CD4-positive, alpha-beta memory T cell (primary cell): ENCODE data around the gene NDUFA6. TPM values are rescaled to one million over a fixed set of nuclear protein-coding genes. Genes with fewer than 3 reads are reported as not detected.
"Not testable (repeated sequence)": the region's sequence is repeated elsewhere in the genome, so short reads cannot be mapped to it uniquely, and the experiment has no call there.

Experiments
- CTCF ChIA-PET: fragments of 350-600 bp; sonication (Branson Sonifier 250); formaldehyde crosslinking; loops from one replicate; lab custom pipeline; 2021; ENCODE audit warnings: inconsistent platforms; ENCODE audit not compliant: partially characterized antibody; lab: Charles Lee
- POLR2A ChIA-PET: fragments of 350-600 bp; sonication (Branson Sonifier 250); formaldehyde crosslinking; loops from one replicate; lab custom pipeline; 2021; ENCODE audit not compliant: partially characterized antibody; lab: Charles Lee
- DNase-seq, 5 donors: peaks; one replicate each; pipeline versions ENCODE4 v3.0.0 to v3.0.0-alpha.2; 2020 to 2022; ENCODE audit warnings: mixed read lengths in 1 of 5
- H3K27ac ChIP-seq: one replicate; pipeline ENCODE4 v1.7.0; 2013; ENCODE audit warnings: low read depth, low read length
- H3K27me3 ChIP-seq: 2 replicates; pipeline ENCODE4 v1.7.0; 2013; ENCODE audit warnings: mild to moderate bottlenecking, low read length, moderate library complexity; ENCODE audit not compliant: insufficient read depth
- H3K36me3 ChIP-seq: 2 replicates; pipeline ENCODE4 v1.7.0; 2013; ENCODE audit warnings: mild to moderate bottlenecking, low read length, moderate library complexity; ENCODE audit not compliant: insufficient read depth
- H3K4me1 ChIP-seq: 2 replicates; pipeline ENCODE4 v1.7.0; 2013; ENCODE audit warnings: mild to moderate bottlenecking, low read length, moderate library complexity; ENCODE audit not compliant: insufficient read depth
- H3K4me3 ChIP-seq, 2 donors: one replicate each; pipeline ENCODE4 v1.7.0; 2013; ENCODE audit warnings: low read length in 2 of 2, mild to moderate bottlenecking in 1 of 2
- H3K9me3 ChIP-seq, 2 donors: one replicate each; pipeline ENCODE4 v1.7.0; 2013; ENCODE audit warnings: low read length in 2 of 2, control low read depth in 1 of 2; ENCODE audit not compliant: control insufficient read depth in 1 of 2
- H3K27ac Mint-ChIP-seq, 7 donors: one replicate each; pipeline ENCODE4 v1.8.0; 2020 to 2021; ENCODE audit warnings: mixed read lengths in 7 of 7, mild to moderate bottlenecking in 6 of 7, inconsistent platforms in 3 of 7, moderate library complexity in 3 of 7
- H3K27me3 Mint-ChIP-seq, 2 donors: one replicate each; pipeline ENCODE4 v1.8.0; 2020 to 2021; ENCODE audit warnings: mixed read lengths in 2 of 2
- H3K36me3 Mint-ChIP-seq, 2 donors: one replicate each; pipeline ENCODE4 v1.8.0; 2020 to 2021; ENCODE audit warnings: mixed read lengths in 2 of 2, inconsistent platforms in 1 of 2, mild to moderate bottlenecking in 1 of 2
- H3K4me1 Mint-ChIP-seq, 4 donors: one replicate each; pipeline ENCODE4 v1.8.0; 2020 to 2021; ENCODE audit warnings: mixed read lengths in 4 of 4, mild to moderate bottlenecking in 1 of 4
- H3K4me3 Mint-ChIP-seq, 8 donors: one replicate each; pipeline ENCODE4 v1.8.0; 2020 to 2021; ENCODE audit warnings: mixed read lengths in 8 of 8, mild to moderate bottlenecking in 7 of 8, moderate library complexity in 6 of 8, inconsistent platforms in 3 of 8
- H3K9me3 Mint-ChIP-seq, 8 donors: one replicate each; pipeline ENCODE4 v1.8.0; 2020 to 2021; ENCODE audit warnings: mixed read lengths in 8 of 8, mild to moderate bottlenecking in 5 of 8, inconsistent platforms in 3 of 8, moderate library complexity in 1 of 8
- intact Hi-C: fragments of 100-400 bp; cut with micrococcal nuclease; formaldehyde crosslinking; loops from one replicate; pipeline ENCODE4 v1.15.1; 2023
- polyA plus RNA-seq, 2 donors: library from polyadenylated mRNA; unstranded; fragments of 300-500 nt; fragmentation: Illumina TruSeq; gene quantifications; one replicate each; pipeline ENCODE4 v1.2.3, GENCODE V29; 2021
- total RNA-seq, 2 experiments: library from RNA; stranded (reverse); gene quantifications; one replicate each; pipeline ENCODE4 v1.2.3, GENCODE V29; 2021

The NDUFA6 gene
- total and polyA plus RNA-seq, 4 experiments from 2014 or later, result 42.1 to 153 (median 90.8) TPM

GRCh38 chr22:42128007-42128406 is 37.4 kb upstream of the NDUFA6 start:
- H3K4me3 Mint-ChIP-seq, H3K27me3 ChIP-seq, H3K4me1 ChIP-seq, intact Hi-C loops, H3K36me3 ChIP-seq, H3K27ac ChIP-seq, H3K9me3 Mint-ChIP-seq, CTCF ChIA-PET, H3K27me3 Mint-ChIP-seq, POLR2A ChIA-PET, H3K9me3 ChIP-seq, DNase-seq, H3K4me3 ChIP-seq, H3K36me3 Mint-ChIP-seq, H3K4me1 Mint-ChIP-seq: not testable (repeated sequence)
- H3K27ac Mint-ChIP-seq, result peak overlapping the region in 2 of 7 donors; percentile 18 to 78

GRCh38 chr22:42127606-42128005 is 37.0 kb upstream of the NDUFA6 start:
- POLR2A ChIA-PET, result no interaction called here
- no peak overlapping the region for H3K27ac Mint-ChIP-seq

GRCh38 chr22:42123529-42123928 is 33.0 kb upstream of the NDUFA6 start:
- H3K4me3 ChIP-seq, H3K4me3 Mint-ChIP-seq, H3K27ac ChIP-seq, H3K27me3 Mint-ChIP-seq, H3K36me3 Mint-ChIP-seq, DNase-seq, H3K27ac Mint-ChIP-seq, CTCF ChIA-PET, H3K27me3 ChIP-seq, intact Hi-C loops, POLR2A ChIA-PET, H3K9me3 Mint-ChIP-seq, H3K36me3 ChIP-seq, H3K9me3 ChIP-seq: not testable (repeated sequence)
- H3K4me1 Mint-ChIP-seq, result peaks cover 23 to 40% (median 32%) of the 10 kb centered on the region in 4 donors
- peaks cover 34% of the 10 kb centered on the region for H3K4me1 ChIP-seq

More at GRCh38 chr22:42127606-42128005, 37.0 kb upstream of the NDUFA6 start:
- Mint-ChIP-seq H3K9me3 (no peaks in the 10 kb centered on the region), H3K27me3 (no peaks in the 10 kb centered on the region), H3K4me3 (no peak overlapping the region), H3K4me1 (peaks cover 0 to 2% (median 0%) of the 10 kb centered on the region in 4 donors), H3K36me3 (peaks cover 0 to 2% of the 10 kb centered on the region in 2 donors)
- Histone ChIP-seq H3K4me1 (no peaks in the 10 kb centered on the region), H3K9me3 (no peaks in the 10 kb centered on the region), H3K4me3 (no peak overlapping the region), H3K27ac (no peak overlapping the region), H3K27me3 (no peaks in the 10 kb centered on the region), H3K36me3 (no peaks in the 10 kb centered on the region)
- CTCF ChIA-PET, result no interaction called here
- DNase-seq, result no peak
- intact Hi-C loops, result no loop called here

GRCh38 chr22:42120231-42121021 is 29.9 kb upstream of the NDUFA6 start:
- Histone ChIP-seq H3K4me1 (peaks cover 34% of the 10 kb centered on the region), H3K27ac (peak overlapping the region; percentile 46), H3K4me3 (peak overlapping the region; percentile 12 to 30)
- peak overlapping the region; percentile 75 to 97 (median 90) for H3K27ac Mint-ChIP-seq
- H3K9me3 ChIP-seq, H3K27me3 Mint-ChIP-seq, H3K36me3 ChIP-seq, H3K27me3 ChIP-seq, H3K36me3 Mint-ChIP-seq: not testable (repeated sequence)
- intact Hi-C loops, result loop anchor here (2.0 kb wide), 1 partner anchor 30 kb away; the partner anchor contains the start of gene NDUFA6
- peak overlapping the region; percentile 75 to 92 (median 86) for H3K4me3 Mint-ChIP-seq
- H3K4me1 Mint-ChIP-seq, result peaks cover 23 to 48% (median 37%) of the 10 kb centered on the region in 4 donors
- POLR2A ChIA-PET, result interaction anchor here (1.1 to 1.6 kb wide), 3 partner anchors 30 to 317 kb away, joined by 3 to 7 read pairs (median 5); partner anchors contain the start of genes NDUFA6 and SMDT1
- CTCF ChIA-PET, result interaction anchor here (1.6 kb wide), 1 partner anchor 29 kb away, joined by 7 read pairs; the partner anchor contains the start of gene NDUFA6
- DNase-seq, result peak; percentile 59 to 73 (median 62)
- peaks cover 0 to 17% (median 11%) of the 10 kb centered on the region in 8 donors for H3K9me3 Mint-ChIP-seq

GRCh38 chr22:42116848-42117424 is 26.4 kb upstream of the NDUFA6 start:
- peaks cover 30% of the 10 kb centered on the region for H3K4me1 ChIP-seq
- Mint-ChIP-seq H3K4me3 (peak overlapping the region in 1 of 8 donors; percentile 15), H3K36me3 (peaks cover 10% of the 10 kb centered on the region in 2 donors), H3K27me3 (no peaks in the 10 kb centered on the region), H3K4me1 (peaks cover 21 to 42% (median 32%) of the 10 kb centered on the region in 4 donors), H3K27ac (peak overlapping the region in 3 of 7 donors; percentile 17 to 83 (median 29)), H3K9me3 (peaks cover 0 to 34% (median 24%) of the 10 kb centered on the region in 8 donors)
- no peak overlapping the region for H3K4me3 ChIP-seq
- no peak overlapping the region for H3K27ac ChIP-seq
- intact Hi-C loops, result no loop called here
- no peaks in the 10 kb centered on the region for H3K36me3 ChIP-seq
- ChIA-PET POLR2A (interaction anchor here (0.8 to 1.8 kb wide), 2 partner anchors 26 to 37 kb away, joined by 3 to 5 read pairs; partner anchors contain the start of gene SMDT1), CTCF (interaction anchor here (0.6 to 3.0 kb wide), 3 partner anchors 26 to 338 kb away, joined by 3 to 23 read pairs (median 7); partner anchors contain the start of gene NDUFA6)
- no peak for DNase-seq
- H3K9me3 ChIP-seq, result peaks cover 0 to 18% of the 10 kb centered on the region in 2 donors
- H3K27me3 ChIP-seq, result no peaks in the 10 kb centered on the region

- H3K27me3 ChIP-seq, H3K4me3 Mint-ChIP-seq, DNase-seq, H3K36me3 Mint-ChIP-seq, CTCF ChIA-PET, H3K27ac ChIP-seq, POLR2A ChIA-PET, intact Hi-C loops, H3K27me3 Mint-ChIP-seq, H3K36me3 ChIP-seq, H3K4me3 ChIP-seq: not testable (repeated sequence)
- Mint-ChIP-seq H3K9me3 (peaks cover 0 to 34% (median 24%) of the 10 kb centered on the region in 8 donors), H3K27ac (peak overlapping the region in 3 of 7 donors; percentile 5 to 90 (median 14)), H3K4me1 (peaks cover 13 to 28% (median 20%) of the 10 kb centered on the region in 4 donors)
- peaks cover 17% of the 10 kb centered on the region for H3K4me1 ChIP-seq
- H3K9me3 ChIP-seq, result peaks cover 0 to 18% of the 10 kb centered on the region in 2 donors
Measured at GRCh38 chr22:42115420-42115830, 24.9 kb upstream of the NDUFA6 start.

- no peak overlapping the region for H3K4me3 Mint-ChIP-seq
Measured at GRCh38 chr22:42114721-42115120, 24.1 kb upstream of the NDUFA6 start.

More at GRCh38 chr22:42114721-42115120, 24.1 kb upstream of the NDUFA6 start:
- peaks cover 8 to 10% of the 10 kb centered on the region in 2 donors for H3K36me3 Mint-ChIP-seq
- no peak overlapping the region for H3K4me3 ChIP-seq
- H3K4me1 Mint-ChIP-seq, result peaks cover 7 to 21% (median 14%) of the 10 kb centered on the region in 4 donors
- H3K27ac Mint-ChIP-seq, result peak overlapping the region in 1 of 7 donors; percentile 3
- no peaks in the 10 kb centered on the region for H3K27me3 Mint-ChIP-seq
- POLR2A ChIA-PET, result no interaction called here
- no peaks in the 10 kb centered on the region for H3K27me3 ChIP-seq
- CTCF ChIA-PET, result no interaction called here
- peaks cover 11% of the 10 kb centered on the region for H3K4me1 ChIP-seq
- intact Hi-C loops, result loop anchor here (5.0 kb wide), 1 partner anchor 147 kb away; the partner anchor contains the start of gene SEPTIN3
- no peak for DNase-seq
- H3K36me3 ChIP-seq, result no peaks in the 10 kb centered on the region
- peaks cover 0 to 34% (median 24%) of the 10 kb centered on the region in 8 donors for H3K9me3 Mint-ChIP-seq
- no peak overlapping the region for H3K27ac ChIP-seq
- H3K9me3 ChIP-seq, result peaks cover 0 to 18% of the 10 kb centered on the region in 2 donors
